K562 (cell line): ENCODE data around the gene EPHB4. TPM values are rescaled to one million over a fixed set of nuclear protein-coding genes. Genes with fewer than 3 reads are reported as not detected.

Source experiments
- BCOR ChIP-seq: fragments of 450-650 bp; IDR thresholded peaks from 2 replicates; pipeline ENCODE4 v1.6.1; 2016
- C11orf30 ChIP-seq: fragments of 450-650 bp; IDR thresholded peaks from 2 replicates; pipeline ENCODE4 v1.6.1; 2016; ENCODE audit warnings: low read depth, mild to moderate bottlenecking
- ESRRB ChIP-seq: fragments of 250-450 bp; sonication (Bioruptor Pico); IDR thresholded peaks from 2 replicates; pipeline ENCODE4 v1.5.0; 2020; ENCODE audit warnings: mild to moderate bottlenecking, moderate library complexity, borderline replicate concordance
- FOSL1 ChIP-seq: fragments of 200-800 bp; sonication (Bioruptor generic); conservative IDR thresholded peaks from 2 replicates; pipeline ENCODE4 v1.6.1; 2016; ENCODE audit warnings: missing genetic modification characterization, missing compliant biosample characterization
- NFYB ChIP-seq: IDR thresholded peaks from 2 replicates; pipeline ENCODE4 v1.6.1; 2011; ENCODE audit warnings: mild to moderate bottlenecking, moderate library complexity; ENCODE audit not compliant: insufficient read length; ENCODE audit errors: extremely low read depth
- ZC3H4 ChIP-seq: sonication (generic); formaldehyde crosslinking; IDR thresholded peaks from 2 replicates; pipeline ENCODE4 v1.9.0; 2021; ENCODE audit warnings: missing genetic modification reagents, borderline replicate concordance
- ZNF76 ChIP-seq: fragments of 250-450 bp; sonication (Bioruptor Pico); IDR thresholded peaks from 2 replicates; pipeline ENCODE4 v1.4.0; 2020; ENCODE audit warnings: mild to moderate bottlenecking, moderate library complexity, borderline replicate concordance
- polyA plus RNA-seq, 8 experiments: library from polyadenylated mRNA; depleted of rRNA in 4 of 8; stranded (reverse) in 5 of 8; unstranded in 3 of 8; fragments of >200 nt; fragmentation: Nextera tagmentation in 2 of 8; fragmentation: Illumina TruSeq in 1 of 8; extraction: Ambion mirVana in 2 of 8; extraction: Trizol in 1 of 8; gene quantifications; 2 replicates each; pipeline versions ENCODE4 v1.2.1 to v1.2.3, GENCODE V29; 2011 to 2014; ENCODE audit warnings: inconsistent platforms in 1 of 8, missing spikeins in 1 of 8
- total RNA-seq, 7 experiments: library from RNA; depleted of rRNA in 6 of 7; stranded (reverse); fragments of >200 nt in 6 of 7; fragmentation: Illumina TruSeq in 2 of 7; extraction: Trizol in 2 of 7; gene quantifications; 2 replicates each; pipeline versions ENCODE4 v1.2.1 to v1.2.3, GENCODE V29; 2011 to 2021; ENCODE audit warnings: low replicate concordance in 1 of 7
- TF ChIP-seq, protein P1 (sequence below): fragments of 250-450 bp; sonication (Bioruptor Pico); IDR thresholded peaks from 2 replicates; pipeline ENCODE4 v1.9.0; 2021; ENCODE audit warnings: mild to moderate bottlenecking
- TF ChIP-seq, protein P2 (sequence below), 2 experiments: fragments of 450-650 bp; formaldehyde crosslinking in 1 of 2; IDR thresholded peaks; 2 replicates each; pipeline versions ENCODE4 v1.4.0 to v1.6.1; 2014 to 2020; ENCODE audit warnings: mild to moderate bottlenecking in 2 of 2, borderline replicate concordance in 1 of 2, low read depth in 1 of 2
- TF ChIP-seq, protein P3 (sequence below), 2 experiments: IDR thresholded peaks in 1 of 2; conservative IDR thresholded peaks in 1 of 2; 2 replicates each; pipeline ENCODE4 v1.6.1; 2016; ENCODE audit warnings: low read depth in 2 of 2, mild to moderate bottlenecking in 1 of 2, missing compliant biosample characterization in 1 of 2, missing genetic modification characterization in 1 of 2, moderate library complexity in 1 of 2

The EPHB4 gene
- total and polyA plus RNA-seq, 9 of the 15 experiments (the other 6 are each of a cell fraction or from before 2014, with no cell fraction given), result 1.2 to 82.1 (median 37.9) TPM

DNA sequence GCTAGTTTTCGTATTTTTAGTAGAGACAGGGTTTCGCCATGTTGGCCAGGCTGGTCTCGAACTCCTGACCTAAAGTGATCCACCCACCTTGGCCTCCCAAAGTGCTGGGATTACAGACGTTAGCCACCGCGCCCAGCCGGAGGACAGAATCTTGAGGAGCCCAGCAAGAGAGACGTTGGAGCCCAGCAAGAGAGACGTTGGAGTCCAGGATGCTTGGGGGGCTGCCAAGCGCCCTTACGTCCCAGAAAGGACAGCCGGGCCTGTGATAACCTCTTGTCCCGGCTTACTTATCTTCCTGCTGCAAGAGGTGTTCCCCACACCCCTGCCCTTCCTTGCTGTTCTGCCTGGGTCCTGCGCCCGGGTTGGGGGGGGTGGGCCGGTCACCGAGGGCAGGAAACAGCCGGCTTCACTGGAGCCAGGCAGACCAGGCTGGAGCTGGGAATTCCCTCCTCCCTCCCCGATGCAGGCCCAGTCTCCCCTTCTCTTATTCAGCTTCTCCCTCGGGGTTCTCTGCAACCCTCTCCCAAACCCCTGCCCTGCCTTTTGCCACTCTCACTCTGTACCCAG lies 1.9 kb upstream of the EPHB4 start (continued):
- TF ChIP-seq ZC3H4 (CRISPR knock-in tag), result no peak
- TF ChIP-seq, protein P1, sequence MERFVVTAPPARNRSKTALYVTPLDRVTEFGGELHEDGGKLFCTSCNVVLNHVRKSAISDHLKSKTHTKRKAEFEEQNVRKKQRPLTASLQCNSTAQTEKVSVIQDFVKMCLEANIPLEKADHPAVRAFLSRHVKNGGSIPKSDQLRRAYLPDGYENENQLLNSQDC (CRISPR knock-in tag), result no peak
- TF ChIP-seq ESRRB (CRISPR knock-in tag), result no peak
- TF ChIP-seq C11orf30, result no peak
- TF ChIP-seq NFYB, result no peak
- no peak for TF ChIP-seq ZNF76 (CRISPR knock-in tag)
- peak; percentile 93 for TF ChIP-seq BCOR
- TF ChIP-seq, protein P2, sequence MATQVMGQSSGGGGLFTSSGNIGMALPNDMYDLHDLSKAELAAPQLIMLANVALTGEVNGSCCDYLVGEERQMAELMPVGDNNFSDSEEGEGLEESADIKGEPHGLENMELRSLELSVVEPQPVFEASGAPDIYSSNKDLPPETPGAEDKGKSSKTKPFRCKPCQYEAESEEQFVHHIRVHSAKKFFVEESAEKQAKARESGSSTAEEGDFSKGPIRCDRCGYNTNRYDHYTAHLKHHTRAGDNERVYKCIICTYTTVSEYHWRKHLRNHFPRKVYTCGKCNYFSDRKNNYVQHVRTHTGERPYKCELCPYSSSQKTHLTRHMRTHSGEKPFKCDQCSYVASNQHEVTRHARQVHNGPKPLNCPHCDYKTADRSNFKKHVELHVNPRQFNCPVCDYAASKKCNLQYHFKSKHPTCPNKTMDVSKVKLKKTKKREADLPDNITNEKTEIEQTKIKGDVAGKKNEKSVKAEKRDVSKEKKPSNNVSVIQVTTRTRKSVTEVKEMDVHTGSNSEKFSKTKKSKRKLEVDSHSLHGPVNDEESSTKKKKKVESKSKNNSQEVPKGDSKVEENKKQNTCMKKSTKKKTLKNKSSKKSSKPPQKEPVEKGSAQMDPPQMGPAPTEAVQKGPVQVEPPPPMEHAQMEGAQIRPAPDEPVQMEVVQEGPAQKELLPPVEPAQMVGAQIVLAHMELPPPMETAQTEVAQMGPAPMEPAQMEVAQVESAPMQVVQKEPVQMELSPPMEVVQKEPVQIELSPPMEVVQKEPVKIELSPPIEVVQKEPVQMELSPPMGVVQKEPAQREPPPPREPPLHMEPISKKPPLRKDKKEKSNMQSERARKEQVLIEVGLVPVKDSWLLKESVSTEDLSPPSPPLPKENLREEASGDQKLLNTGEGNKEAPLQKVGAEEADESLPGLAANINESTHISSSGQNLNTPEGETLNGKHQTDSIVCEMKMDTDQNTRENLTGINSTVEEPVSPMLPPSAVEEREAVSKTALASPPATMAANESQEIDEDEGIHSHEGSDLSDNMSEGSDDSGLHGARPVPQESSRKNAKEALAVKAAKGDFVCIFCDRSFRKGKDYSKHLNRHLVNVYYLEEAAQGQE (IDR thresholded peaks at IDR 0.05; ENCODE audit: borderline replicate concordance), result peak; percentile 96
- TF ChIP-seq, protein P2 (CRISPR knock-in tag; IDR thresholded peaks at IDR 0.05; ENCODE audit: low read depth), result no peak
- TF ChIP-seq, protein P3, sequence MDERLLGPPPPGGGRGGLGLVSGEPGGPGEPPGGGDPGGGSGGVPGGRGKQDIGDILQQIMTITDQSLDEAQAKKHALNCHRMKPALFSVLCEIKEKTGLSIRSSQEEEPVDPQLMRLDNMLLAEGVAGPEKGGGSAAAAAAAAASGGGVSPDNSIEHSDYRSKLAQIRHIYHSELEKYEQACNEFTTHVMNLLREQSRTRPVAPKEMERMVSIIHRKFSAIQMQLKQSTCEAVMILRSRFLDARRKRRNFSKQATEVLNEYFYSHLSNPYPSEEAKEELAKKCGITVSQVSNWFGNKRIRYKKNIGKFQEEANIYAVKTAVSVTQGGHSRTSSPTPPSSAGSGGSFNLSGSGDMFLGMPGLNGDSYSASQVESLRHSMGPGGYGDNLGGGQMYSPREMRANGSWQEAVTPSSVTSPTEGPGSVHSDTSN (CRISPR knock-in tag; IDR thresholded peaks at IDR 0.05; ENCODE audit: low read depth), result no peak
- TF ChIP-seq, protein P3 (tag; conservative IDR thresholded peaks at IDR 0.05; ENCODE audit: low read depth), result no peak
- TF ChIP-seq FOSL1 (tag), result no peak
